GM23338 (cell line): ENCODE results near the gene B4GALT2.

Source experiments
- CREB1 ChIP-seq: fragments of 250-450 bp; sonication (Bioruptor Pico); IDR thresholded peaks from 2 replicates; pipeline ENCODE4 v1.5.0; 2020; ENCODE audit warnings: low read depth, mild to moderate bottlenecking, moderate library complexity
- CTCF ChIP-seq, 2 experiments: fragments of 200-600 bp in 1 of 2; sonication (generic) in 1 of 2; conservative IDR thresholded peaks; 2 replicates each; pipeline versions ENCODE4 v1.5.1 to v1.6.1; 2016 to 2017; ENCODE audit warnings: antibody characterized with exemption in 2 of 2, low read depth in 2 of 2, mild to moderate bottlenecking in 2 of 2, moderate library complexity in 1 of 2
- EZH2phosphoT487 ChIP-seq: fragments of 200-600 bp; sonication (generic); IDR thresholded peaks from one replicate; pipeline ENCODE4 v1.8.1; 2018; ENCODE audit warnings: antibody characterized with exemption; ENCODE audit not compliant: unreplicated experiment
- NANOG ChIP-seq: IDR thresholded peaks from 2 replicates; pipeline ENCODE4 v1.6.1; 2016; ENCODE audit warnings: antibody characterized with exemption, borderline replicate concordance
- POLR2AphosphoS5 ChIP-seq: IDR thresholded peaks from 2 replicates; pipeline ENCODE4 v1.6.1; 2016; ENCODE audit warnings: antibody characterized with exemption, low read depth
- TF ChIP-seq, protein P1 (sequence below): IDR thresholded peaks from one replicate; pipeline ENCODE4 v1.6.1; 2018; ENCODE audit warnings: antibody characterized with exemption; ENCODE audit not compliant: unreplicated experiment

DNA sequence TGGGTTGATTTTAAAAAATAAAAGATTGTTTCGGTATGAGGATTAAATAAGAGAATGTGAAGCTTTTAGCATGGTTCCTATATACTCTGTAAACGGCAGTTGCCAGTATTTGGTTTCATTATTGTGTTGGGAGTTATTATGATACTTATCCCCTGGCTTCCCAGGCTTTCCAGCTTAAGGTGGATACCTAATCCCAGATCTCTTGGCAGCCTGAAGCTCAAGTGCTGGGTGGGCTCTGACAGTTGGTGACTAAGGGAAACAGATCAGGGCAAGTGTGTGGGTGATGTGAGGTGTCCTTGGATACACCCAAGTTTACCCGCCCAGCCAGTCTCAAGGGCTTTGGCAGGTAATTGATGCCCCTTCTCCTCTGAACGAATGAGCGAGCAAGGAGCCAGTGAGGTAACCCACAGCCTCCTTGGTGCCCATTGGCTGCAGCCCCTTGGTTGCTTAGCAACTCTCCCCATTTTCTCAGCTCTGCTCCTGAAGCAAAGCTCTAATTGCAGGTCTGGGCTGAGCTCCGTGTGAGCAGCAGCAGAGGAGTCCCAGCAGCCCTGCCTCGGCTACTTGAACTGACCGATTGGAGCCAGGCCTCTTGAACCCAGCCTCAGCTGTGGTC lies 26.2 kb upstream of the B4GALT2 start:
- no peak for TF ChIP-seq CTCF (conservative IDR thresholded peaks at IDR 0.05; ENCODE audit: low read depth in 2 of 2)
- TF ChIP-seq POLR2AphosphoS5: no peak
- TF ChIP-seq, protein P1, sequence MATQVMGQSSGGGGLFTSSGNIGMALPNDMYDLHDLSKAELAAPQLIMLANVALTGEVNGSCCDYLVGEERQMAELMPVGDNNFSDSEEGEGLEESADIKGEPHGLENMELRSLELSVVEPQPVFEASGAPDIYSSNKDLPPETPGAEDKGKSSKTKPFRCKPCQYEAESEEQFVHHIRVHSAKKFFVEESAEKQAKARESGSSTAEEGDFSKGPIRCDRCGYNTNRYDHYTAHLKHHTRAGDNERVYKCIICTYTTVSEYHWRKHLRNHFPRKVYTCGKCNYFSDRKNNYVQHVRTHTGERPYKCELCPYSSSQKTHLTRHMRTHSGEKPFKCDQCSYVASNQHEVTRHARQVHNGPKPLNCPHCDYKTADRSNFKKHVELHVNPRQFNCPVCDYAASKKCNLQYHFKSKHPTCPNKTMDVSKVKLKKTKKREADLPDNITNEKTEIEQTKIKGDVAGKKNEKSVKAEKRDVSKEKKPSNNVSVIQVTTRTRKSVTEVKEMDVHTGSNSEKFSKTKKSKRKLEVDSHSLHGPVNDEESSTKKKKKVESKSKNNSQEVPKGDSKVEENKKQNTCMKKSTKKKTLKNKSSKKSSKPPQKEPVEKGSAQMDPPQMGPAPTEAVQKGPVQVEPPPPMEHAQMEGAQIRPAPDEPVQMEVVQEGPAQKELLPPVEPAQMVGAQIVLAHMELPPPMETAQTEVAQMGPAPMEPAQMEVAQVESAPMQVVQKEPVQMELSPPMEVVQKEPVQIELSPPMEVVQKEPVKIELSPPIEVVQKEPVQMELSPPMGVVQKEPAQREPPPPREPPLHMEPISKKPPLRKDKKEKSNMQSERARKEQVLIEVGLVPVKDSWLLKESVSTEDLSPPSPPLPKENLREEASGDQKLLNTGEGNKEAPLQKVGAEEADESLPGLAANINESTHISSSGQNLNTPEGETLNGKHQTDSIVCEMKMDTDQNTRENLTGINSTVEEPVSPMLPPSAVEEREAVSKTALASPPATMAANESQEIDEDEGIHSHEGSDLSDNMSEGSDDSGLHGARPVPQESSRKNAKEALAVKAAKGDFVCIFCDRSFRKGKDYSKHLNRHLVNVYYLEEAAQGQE: no peak
- no peak for TF ChIP-seq NANOG
- TF ChIP-seq EZH2phosphoT487: no peak
- TF ChIP-seq CREB1 (CRISPR knock-in tag): no peak
